HG02870 (cell line): ENCODE data around the gene TMIGD2.
A peak's percentile ranks its signal among the peaks of the same experiment; 100 is the strongest.
"Not testable (repeated sequence)": the region's sequence is repeated elsewhere in the genome, so short reads cannot be mapped to it uniquely, and the experiment has no call there.

ENCODE experiments used
- ATAC-seq: cut with Tn5 transposase; IDR thresholded peaks from one replicate; pipeline ENCODE4 v1.9.1; 2021; ENCODE audit warnings: mild to moderate bottlenecking, moderate library complexity; ENCODE audit not compliant: unreplicated experiment

Gene TMIGD2

GRCh38 chr19:4267901-4268815 lies 34.0 kb downstream of the TMIGD2 start:
- no peak for ATAC-seq

- ATAC-seq, result no peak
Measured at GRCh38 chr19:4267101-4267900, 34.9 kb downstream of the TMIGD2 start.

- ATAC-seq, result no peak
Measured at GRCh38 chr19:4266253-4267000, 35.8 kb downstream of the TMIGD2 start.

GRCh38 chr19:4264812-4265211 lies 37.4 kb downstream of the TMIGD2 start:
- ATAC-seq, result no peak

- ATAC-seq, result no peak
Measured at GRCh38 chr19:4260613-4261191, 41.5 kb downstream of the TMIGD2 start.

- ATAC-seq, result no peak
Measured at GRCh38 chr19:4258181-4258580, 44.0 kb downstream of the TMIGD2 start.

- no peak for ATAC-seq
Measured at GRCh38 chr19:4257025-4257424, 45.2 kb downstream of the TMIGD2 start.

- no peak for ATAC-seq
Measured at GRCh38 chr19:4256563-4256962, 45.6 kb downstream of the TMIGD2 start.

GRCh38 chr19:4246767-4247593 lies 55.2 kb downstream of the TMIGD2 start, which contains the start of gene YJU2:
TSS of gene YJU2 (plus strand) at chr19:4247080. CDS start at chr19:4247147, 67 bp downstream.
- ATAC-seq, result peak; percentile 86

GRCh38 chr19:4245938-4246337 lies 56.3 kb downstream of the TMIGD2 start:
- not testable (repeated sequence) for ATAC-seq
